ENCODE measurements around the gene GPC5.

GPC5 gene

GRCh38 chr13:91909617-91910016 lies 511.2 kb downstream of the GPC5 start:
- DNase-seq (ENCODE audit: low spot score in 2 of 2) (no peak), ATAC-seq (ENCODE audit: low read depth) (no peak)
- H3K27ac Mint-ChIP-seq = no peak overlapping the region
- no peak overlapping the region for H3K4me3 Mint-ChIP-seq
- H3K9me3 Mint-ChIP-seq = peaks cover 8% of the 10 kb centered on the region
- H3K4me1 Mint-ChIP-seq = peaks cover 3% of the 10 kb centered on the region
- no peaks in the 10 kb centered on the region for H3K36me3 Mint-ChIP-seq
- no peaks in the 10 kb centered on the region for H3K27me3 Mint-ChIP-seq

DNA sequence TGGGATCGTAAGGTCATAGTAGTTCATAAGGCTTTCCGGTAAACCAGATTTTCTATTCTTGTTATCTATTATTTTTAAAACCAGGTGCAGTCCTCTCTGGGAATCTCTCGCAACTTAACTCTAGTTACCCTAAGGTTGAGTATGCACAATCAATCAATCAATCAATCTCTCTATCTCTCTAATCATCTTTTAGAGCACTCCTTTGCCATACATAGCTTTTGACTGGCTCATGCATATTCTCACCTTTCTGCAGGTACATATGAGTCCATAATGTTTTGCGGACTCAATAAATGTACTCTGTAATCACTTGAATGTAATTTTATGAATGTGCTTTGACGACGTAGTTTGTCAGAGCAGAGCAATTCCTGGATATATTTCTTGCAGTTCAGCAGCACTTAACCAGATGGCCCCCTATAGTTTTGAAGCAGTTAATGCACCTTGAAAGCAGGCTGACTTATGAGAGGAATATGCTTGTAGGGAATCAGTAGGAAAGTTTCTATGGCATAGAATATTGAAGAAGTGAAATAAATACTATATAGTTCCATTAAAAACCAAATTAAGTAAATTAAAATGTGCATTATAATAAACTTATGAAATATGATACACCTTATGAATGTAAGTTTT lies 524.7 kb downstream of the GPC5 start:
- peaks cover 10% of the 10 kb centered on the region for H3K9me3 Mint-ChIP-seq
- no peak for DNase-seq (ENCODE audit: low spot score in 2 of 2)
- no peaks in the 10 kb centered on the region for H3K36me3 Mint-ChIP-seq

GRCh38 chr13:91930687-91931086 lies 532.3 kb downstream of the GPC5 start:
- Mint-ChIP-seq H3K36me3 (no peaks in the 10 kb centered on the region), H3K4me3 (no peak overlapping the region), H3K4me1 (no peaks in the 10 kb centered on the region), H3K27me3 (no peaks in the 10 kb centered on the region), H3K9me3 (peaks cover 2% of the 10 kb centered on the region), H3K27ac (no peak overlapping the region)
- no peak for DNase-seq (ENCODE audit: low spot score in 2 of 2)
- ATAC-seq (ENCODE audit: low read depth) = no peak

More for the DNA sequence above, 524.7 kb downstream of the GPC5 start:
- H3K4me1 Mint-ChIP-seq = no peaks in the 10 kb centered on the region
- no peak overlapping the region for H3K4me3 Mint-ChIP-seq
- no peaks in the 10 kb centered on the region for H3K27me3 Mint-ChIP-seq
- no peak overlapping the region for H3K27ac Mint-ChIP-seq
- ATAC-seq (ENCODE audit: low read depth) = no peak

DNA sequence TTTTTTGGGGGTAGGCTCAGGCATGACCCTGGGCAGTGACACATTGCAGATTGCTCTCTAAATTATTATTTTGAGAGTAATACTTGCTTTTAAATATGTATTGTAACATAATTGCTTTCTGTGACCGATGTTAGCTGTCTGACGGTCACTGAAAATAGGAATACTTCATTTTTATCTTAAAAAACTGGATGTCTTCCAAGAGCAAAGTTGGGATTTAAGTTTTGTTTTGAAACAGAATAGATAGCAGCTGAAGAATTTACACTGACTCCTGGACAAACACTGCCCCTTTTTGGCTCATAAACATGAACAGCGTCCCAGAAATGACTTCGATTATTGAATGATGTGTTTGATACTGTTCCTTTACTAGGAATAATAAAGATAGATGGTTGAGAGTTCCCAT lies 535.9 kb downstream of the GPC5 start:
- no peaks in the 10 kb centered on the region for H3K36me3 Mint-ChIP-seq
- DNase-seq (ENCODE audit: low spot score in 2 of 2) (no peak), ATAC-seq (ENCODE audit: low read depth) (no peak)
- peaks cover 1% of the 10 kb centered on the region for H3K9me3 Mint-ChIP-seq
- no peak overlapping the region for H3K4me3 Mint-ChIP-seq
- no peaks in the 10 kb centered on the region for H3K4me1 Mint-ChIP-seq
- H3K27me3 Mint-ChIP-seq = no peaks in the 10 kb centered on the region
- H3K27ac Mint-ChIP-seq = no peak overlapping the region

- H3K4me3 Mint-ChIP-seq = no peak overlapping the region
Observed at GRCh38 chr13:91946498-91947070, 548.2 kb downstream of the GPC5 start.

GRCh38 chr13:91948736-91949135 lies 550.3 kb downstream of the GPC5 start:
- Mint-ChIP-seq H3K9me3 (no peaks in the 10 kb centered on the region), H3K36me3 (no peaks in the 10 kb centered on the region), H3K27me3 (no peaks in the 10 kb centered on the region), H3K27ac (no peak overlapping the region), H3K4me1 (no peaks in the 10 kb centered on the region), H3K4me3 (no peak overlapping the region)
- ATAC-seq (ENCODE audit: low read depth) (no peak), DNase-seq (ENCODE audit: low spot score in 2 of 2) (no peak)

More at GRCh38 chr13:91946498-91947070, 548.2 kb downstream of the GPC5 start:
- Mint-ChIP-seq H3K36me3 (no peaks in the 10 kb centered on the region), H3K4me1 (no peaks in the 10 kb centered on the region), H3K27me3 (no peaks in the 10 kb centered on the region), H3K9me3 (no peaks in the 10 kb centered on the region), H3K27ac (no peak overlapping the region)
- no peak for ATAC-seq (ENCODE audit: low read depth)
- no peak for DNase-seq (ENCODE audit: low spot score in 2 of 2)

- Mint-ChIP-seq H3K4me3 (no peak overlapping the region), H3K27me3 (no peaks in the 10 kb centered on the region), H3K4me1 (no peaks in the 10 kb centered on the region), H3K36me3 (no peaks in the 10 kb centered on the region), H3K27ac (no peak overlapping the region), H3K9me3 (no peaks in the 10 kb centered on the region)
- DNase-seq (ENCODE audit: low spot score in 2 of 2) (no peak), ATAC-seq (ENCODE audit: low read depth) (no peak)
Observed at GRCh38 chr13:91950803-91951202, 552.4 kb downstream of the GPC5 start.

DNA sequence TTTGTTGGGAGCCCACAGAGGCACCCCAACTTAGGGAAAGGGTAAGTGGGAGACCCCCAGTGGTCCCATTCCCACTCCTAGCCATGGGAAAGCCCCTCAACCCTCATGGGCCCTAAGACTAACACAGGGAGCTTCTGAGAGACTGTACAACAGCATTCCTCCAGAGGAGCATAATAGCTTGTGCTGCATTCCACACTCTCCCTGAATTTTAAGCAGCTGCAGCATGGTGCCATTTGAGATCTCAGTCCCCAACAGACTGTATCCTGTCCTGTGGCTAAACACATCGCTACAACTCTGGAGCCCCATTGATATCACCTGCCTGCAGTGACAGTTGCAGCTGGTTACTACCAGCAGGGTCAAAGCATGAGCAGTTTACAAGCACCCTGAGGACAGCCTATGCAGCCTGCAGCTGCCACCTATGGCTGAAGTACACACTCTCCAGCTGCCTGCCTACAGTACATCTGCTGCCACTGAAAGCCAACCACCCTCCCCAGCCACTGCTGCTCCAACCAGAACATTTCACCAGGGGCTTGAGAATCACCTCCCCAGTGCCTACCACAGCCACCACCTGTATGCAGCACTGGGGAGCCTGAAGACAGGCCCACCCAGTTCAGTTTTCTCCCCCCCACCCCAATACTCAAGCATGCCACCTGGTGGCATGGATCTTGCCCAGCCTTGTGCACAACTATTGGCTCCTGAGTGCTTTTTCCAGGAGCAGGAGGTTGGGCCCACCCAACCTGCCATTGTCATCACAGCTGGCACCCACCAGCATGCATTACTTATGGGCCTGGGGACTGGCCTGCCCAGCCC lies 557.3 kb downstream of the GPC5 start:
- no peaks in the 10 kb centered on the region for H3K27me3 Mint-ChIP-seq
- no peak for DNase-seq (ENCODE audit: low spot score in 2 of 2)
- no peaks in the 10 kb centered on the region for H3K36me3 Mint-ChIP-seq
- peaks cover 3% of the 10 kb centered on the region for H3K9me3 Mint-ChIP-seq
- no peak for ATAC-seq (ENCODE audit: low read depth)
- no peak overlapping the region for H3K4me3 Mint-ChIP-seq
- H3K4me1 Mint-ChIP-seq = no peaks in the 10 kb centered on the region
- no peak overlapping the region for H3K27ac Mint-ChIP-seq

DNA sequence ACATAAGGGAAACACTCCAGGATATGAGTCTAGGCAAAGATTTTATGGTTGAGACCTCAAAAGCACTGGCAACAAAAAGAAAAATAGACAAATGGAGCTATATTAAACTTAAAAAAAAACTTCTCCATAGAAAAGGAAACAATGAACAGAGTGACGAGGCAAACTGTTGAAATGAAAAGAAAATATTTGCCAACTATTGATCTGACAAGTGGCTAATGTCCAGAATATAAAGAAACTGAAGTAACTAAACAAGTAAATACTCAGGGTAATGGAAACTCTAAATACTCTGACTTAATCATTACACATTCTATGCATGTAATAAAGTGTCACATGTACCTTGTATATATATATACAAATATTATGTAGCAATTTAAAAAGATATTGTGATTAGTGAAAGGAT lies 562.5 kb downstream of the GPC5 start:
- Mint-ChIP-seq H3K9me3 (peaks cover 8% of the 10 kb centered on the region), H3K4me1 (no peaks in the 10 kb centered on the region), H3K36me3 (no peaks in the 10 kb centered on the region), H3K27ac (no peak overlapping the region), H3K4me3 (no peak overlapping the region), H3K27me3 (no peaks in the 10 kb centered on the region)
- ATAC-seq (ENCODE audit: low read depth) (no peak), DNase-seq (ENCODE audit: low spot score in 2 of 2) (no peak)

DNA sequence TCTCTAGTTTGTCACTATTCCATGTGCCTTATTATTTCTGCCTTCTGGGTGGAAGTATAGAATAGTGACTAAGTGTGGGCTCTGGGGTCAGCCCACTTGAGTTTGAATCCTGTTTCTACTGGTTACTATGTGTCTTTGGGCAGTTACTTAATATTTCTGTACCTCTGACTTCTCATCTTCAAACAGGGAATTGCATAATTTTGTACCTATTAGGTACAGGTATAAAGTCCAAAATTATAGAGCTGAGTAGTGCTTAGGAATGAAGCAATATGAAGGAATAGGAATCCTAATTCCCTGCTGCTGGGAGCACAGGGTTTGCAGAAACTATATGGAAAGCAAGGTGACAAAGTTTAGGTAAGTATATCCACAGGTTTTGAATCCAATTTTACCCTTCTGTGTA lies 564.5 kb downstream of the GPC5 start:
- no peak overlapping the region for H3K4me3 Mint-ChIP-seq
- H3K27ac Mint-ChIP-seq = no peak overlapping the region
- ATAC-seq (ENCODE audit: low read depth) (no peak), DNase-seq (ENCODE audit: low spot score in 2 of 2) (no peak)
- H3K27me3 Mint-ChIP-seq = no peaks in the 10 kb centered on the region
- no peaks in the 10 kb centered on the region for H3K36me3 Mint-ChIP-seq
- H3K9me3 Mint-ChIP-seq = peaks cover 8% of the 10 kb centered on the region
- H3K4me1 Mint-ChIP-seq = no peaks in the 10 kb centered on the region

GRCh38 chr13:91965511-91965910 lies 567.1 kb downstream of the GPC5 start:
- ATAC-seq (ENCODE audit: low read depth) = no peak
- H3K9me3 Mint-ChIP-seq = peaks cover 7% of the 10 kb centered on the region
- no peak overlapping the region for H3K27ac Mint-ChIP-seq
- H3K4me1 Mint-ChIP-seq = no peaks in the 10 kb centered on the region
- H3K36me3 Mint-ChIP-seq = peaks cover 2% of the 10 kb centered on the region
- no peaks in the 10 kb centered on the region for H3K27me3 Mint-ChIP-seq
- no peak overlapping the region for H3K4me3 Mint-ChIP-seq
- no peak for DNase-seq (ENCODE audit: low spot score in 2 of 2)

DNA sequence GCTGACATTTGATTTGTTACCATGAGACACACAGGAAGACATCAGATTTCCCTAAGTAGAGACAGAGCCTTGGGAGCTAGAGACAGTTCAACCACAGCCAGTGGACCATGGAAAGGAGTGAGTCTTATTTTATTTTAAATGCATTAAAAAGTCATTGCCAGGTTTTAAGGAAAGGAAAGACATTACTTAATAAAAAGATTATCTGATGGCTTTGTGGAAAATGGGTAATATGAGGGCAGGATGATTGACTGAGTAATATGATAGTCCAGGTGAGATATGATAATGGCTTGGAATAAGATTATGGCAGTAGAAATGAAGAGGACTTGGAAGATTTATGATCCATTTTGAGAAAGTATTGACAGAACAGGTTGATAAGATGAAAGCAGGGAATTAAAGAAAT lies 580.1 kb downstream of the GPC5 start:
- Mint-ChIP-seq H3K9me3 (peaks cover 14% of the 10 kb centered on the region), H3K27me3 (no peaks in the 10 kb centered on the region), H3K4me1 (no peaks in the 10 kb centered on the region), H3K4me3 (no peak overlapping the region), H3K36me3 (no peaks in the 10 kb centered on the region), H3K27ac (no peak overlapping the region)
- no peak for DNase-seq (ENCODE audit: low spot score in 2 of 2)
- ATAC-seq (ENCODE audit: low read depth) = no peak

- H3K27ac Mint-ChIP-seq = no peak overlapping the region
- no peaks in the 10 kb centered on the region for H3K4me1 Mint-ChIP-seq
- peaks cover 3% of the 10 kb centered on the region for H3K9me3 Mint-ChIP-seq
Observed at GRCh38 chr13:91986761-91987483, 588.5 kb downstream of the GPC5 start.

GRCh38 chr13:91988331-91988730 lies 589.9 kb downstream of the GPC5 start:
- no peak overlapping the region for H3K4me3 Mint-ChIP-seq
- no peaks in the 10 kb centered on the region for H3K9me3 Mint-ChIP-seq

More at GRCh38 chr13:91986761-91987483, 588.5 kb downstream of the GPC5 start:
- DNase-seq (ENCODE audit: low spot score in 2 of 2) = no peak
- ATAC-seq (ENCODE audit: low read depth) = no peak
- H3K36me3 Mint-ChIP-seq = no peaks in the 10 kb centered on the region
- H3K4me3 Mint-ChIP-seq = no peak overlapping the region
- no peaks in the 10 kb centered on the region for H3K27me3 Mint-ChIP-seq

More at GRCh38 chr13:91988331-91988730, 589.9 kb downstream of the GPC5 start:
- DNase-seq (ENCODE audit: low spot score in 2 of 2) (no peak), ATAC-seq (ENCODE audit: low read depth) (no peak)
- no peaks in the 10 kb centered on the region for H3K36me3 Mint-ChIP-seq
- H3K27ac Mint-ChIP-seq = no peak overlapping the region
- no peaks in the 10 kb centered on the region for H3K27me3 Mint-ChIP-seq
- H3K4me1 Mint-ChIP-seq = no peaks in the 10 kb centered on the region
